T-cell (primary cell): ENCODE results near the gene NSD2. TPM values are rescaled to one million over a fixed set of nuclear protein-coding genes. Genes with fewer than 3 reads are reported as not detected.
"Not testable (repeated sequence)": the region's sequence is repeated elsewhere in the genome, so short reads cannot be mapped to it uniquely, and the experiment has no call there.

ENCODE experiments used
- ATAC-seq, 4 experiments: fragments of 200-7000 bp in 3 of 4; fragments of 150-1000 bp in 1 of 4; cut with Tn5 transposase; replicated peaks in 1 of 4; 1 replicate in 3 of 4; 2 replicates in 1 of 4; pipeline ENCODE4 v1.10.0; 2021; ENCODE audit warnings: moderate library complexity in 3 of 4, mild to moderate bottlenecking in 2 of 4, moderate number of reproducible peaks in 1 of 4
- CTCF ChIA-PET, 2 donors: fragments of 300-600 bp; sonication (Branson Sonifier 250); formaldehyde crosslinking; loops; one replicate each; lab custom pipeline; 2022; ENCODE audit warnings: antibody characterized with exemption in 2 of 2; lab: Charles Lee
- POLR2A ChIA-PET, 2 donors: fragments of 300-600 bp; sonication (Branson Sonifier 250); formaldehyde crosslinking; loops; one replicate each; lab custom pipeline; 2022; ENCODE audit warnings: antibody characterized with exemption in 2 of 2; lab: Charles Lee
- DNase-seq, 35 experiments: peaks; one replicate each; pipeline versions ENCODE4 v3.0.0 to v3.0.0-alpha.2; 2013 to 2023
- H3K27ac ChIP-seq: one replicate; pipeline ENCODE4 v1.5.1; 2013; ENCODE audit warnings: low read length
- H3K27me3 ChIP-seq, 2 experiments: replicated peaks in 1 of 2; 1 replicate in 1 of 2; 2 replicates in 1 of 2; pipeline versions ENCODE4 v1.6.1 to v1.7.0; 2013; ENCODE audit warnings: low read length in 1 of 2, mixed read lengths in 1 of 2; ENCODE audit not compliant: control insufficient read depth in 2 of 2, insufficient read depth in 2 of 2; ENCODE audit errors: extremely low read depth in 1 of 2
- H3K36me3 ChIP-seq, 2 donors: 1 replicate in 1 of 2; 2 replicates in 1 of 2; pipeline versions ENCODE4 v1.6.1 to v1.7.0; 2013; ENCODE audit warnings: low read length in 1 of 2; ENCODE audit not compliant: control insufficient read depth in 2 of 2, insufficient read depth in 1 of 2; ENCODE audit errors: extremely low read depth in 1 of 2
- H3K4me1 ChIP-seq, 2 experiments: 1 replicate in 1 of 2; 2 replicates in 1 of 2; pipeline versions ENCODE4 v1.6.1 to v1.7.0; 2013; ENCODE audit warnings: low read length in 2 of 2, mixed read lengths in 1 of 2; ENCODE audit not compliant: insufficient read depth in 2 of 2, control insufficient read depth in 1 of 2; ENCODE audit errors: extremely low read depth in 1 of 2
- H3K4me3 ChIP-seq, 2 donors: 1 replicate in 1 of 2; 2 replicates in 1 of 2; pipeline versions ENCODE4 v1.5.1 to v1.7.0; 2013; ENCODE audit warnings: mild to moderate bottlenecking in 2 of 2, low read length in 1 of 2, moderate library complexity in 1 of 2; ENCODE audit not compliant: control insufficient read depth in 1 of 2; ENCODE audit errors: extremely low read depth in 1 of 2
- H3K9me3 ChIP-seq: 2 replicates; pipeline ENCODE4 v1.7.0; 2013
- H3K27ac Mint-ChIP-seq, 2 donors: one replicate each; pipeline ENCODE4 v1.8.0; 2020 to 2021; ENCODE audit warnings: mild to moderate bottlenecking in 2 of 2, mixed read lengths in 2 of 2
- H3K27me3 Mint-ChIP-seq, 2 donors: one replicate each; pipeline ENCODE4 v1.8.0; 2021 to 2022; ENCODE audit warnings: mixed read lengths in 2 of 2
- H3K36me3 Mint-ChIP-seq: one replicate; pipeline ENCODE4 v1.8.0; 2021; ENCODE audit warnings: mixed read lengths
- H3K4me1 Mint-ChIP-seq, 3 donors: one replicate each; pipeline ENCODE4 v1.8.0; 2020 to 2022; ENCODE audit warnings: mixed read lengths in 3 of 3, mild to moderate bottlenecking in 1 of 3
- H3K4me3 Mint-ChIP-seq, 3 donors: one replicate each; pipeline ENCODE4 v1.8.0; 2020 to 2022; ENCODE audit warnings: mild to moderate bottlenecking in 3 of 3, mixed read lengths in 3 of 3, moderate library complexity in 3 of 3
- H3K9me3 Mint-ChIP-seq, 3 donors: one replicate each; pipeline ENCODE4 v1.8.0; 2020 to 2022; ENCODE audit warnings: mixed read lengths in 3 of 3
- WGBS: methylation state at CpG from one replicate; pipeline ENCODE4 v1.1.5; 2013; ENCODE audit warnings: missing lambda C conversion rate; ENCODE audit not compliant: insufficient coverage; 5-methylcytosine and 5-hydroxymethylcytosine counted together
- total RNA-seq, 35 experiments: library from RNA in 6 of 35; stranded (reverse) in 6 of 35; fragments of 120-200 nt in 1 of 35; gene quantifications; one replicate each; pipeline versions ENCODE4 v1.2.1 to v1.2.4 and lab custom pipeline; 2013 to 2026

Gene NSD2
- total RNA-seq, 5 donors from 2014 or later (not counting 1 experiment from before 2014, with no cell fraction given): 40.8 to 55.3 (median 48.3) TPM

DNA sequence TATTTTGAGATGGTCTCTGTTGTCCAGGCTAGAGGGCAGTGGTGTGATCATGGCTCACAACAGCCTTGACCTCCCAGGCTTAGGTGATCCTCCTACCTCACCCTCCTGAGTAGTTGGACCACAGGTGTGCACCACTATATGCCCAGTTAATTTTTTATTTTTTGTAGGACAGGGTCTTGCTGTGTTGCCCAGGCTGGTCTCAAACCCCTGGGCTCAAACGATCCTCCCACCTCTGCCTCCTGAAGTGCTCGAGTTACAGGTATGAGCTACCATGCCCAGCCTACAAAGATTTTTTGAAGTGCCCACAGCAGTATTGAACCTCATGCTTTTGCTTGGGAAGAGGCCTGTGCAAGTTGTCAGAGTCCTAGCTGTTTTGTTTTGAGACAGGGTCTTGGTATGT is 31.1 kb downstream of the NSD2 start:
- ChIA-PET POLR2A (no interaction called here), CTCF (interaction anchor here (0.7 to 2.3 kb wide), 2 partner anchors 154 kb away, joined by 3 to 6 read pairs; no protein-coding TSS in a partner anchor)
- DNase-seq: no peak
- Mint-ChIP-seq H3K9me3 (no peaks in the 10 kb centered on the region), H3K36me3 (peaks cover 33% of the 10 kb centered on the region), H3K27me3 (no peaks in the 10 kb centered on the region), H3K27ac (no peak overlapping the region), H3K4me1 (peaks cover 12 to 29% (median 27%) of the 10 kb centered on the region in 3 donors), H3K4me3 (no peak overlapping the region)
- Histone ChIP-seq H3K36me3 (peaks cover 9 to 25% of the 10 kb centered on the region in 2 donors), H3K27me3 (no peaks in the 10 kb centered on the region), H3K27ac (no peak overlapping the region), H3K4me1 (peaks cover 0 to 10% of the 10 kb centered on the region in 2 experiments), H3K9me3 (no peaks in the 10 kb centered on the region), H3K4me3 (no peak overlapping the region)
- ATAC-seq: no peak
- 100% methylated on average over 2 of the region's 2 CpGs for WGBS

- no peaks in the 10 kb centered on the region for H3K27me3 Mint-ChIP-seq
- ATAC-seq (no peak), DNase-seq (no peak)
- no peaks in the 10 kb centered on the region for H3K27me3 ChIP-seq
- peaks cover 0 to 11% of the 10 kb centered on the region in 2 experiments for H3K4me1 ChIP-seq
- CTCF ChIA-PET: interaction anchor here (0.6 to 2.3 kb wide), 2 partner anchors 9 to 155 kb away, joined by 3 to 6 read pairs; no protein-coding TSS in a partner anchor
- 67% methylated on average over 1 of the region's 1 CpG for WGBS
- peaks cover 9 to 25% of the 10 kb centered on the region in 2 donors for H3K36me3 ChIP-seq
- H3K36me3 Mint-ChIP-seq: peaks cover 35% of the 10 kb centered on the region
- no peaks in the 10 kb centered on the region for H3K9me3 Mint-ChIP-seq
- H3K27ac Mint-ChIP-seq: no peak overlapping the region
- no peaks in the 10 kb centered on the region for H3K9me3 ChIP-seq
- H3K4me3 ChIP-seq: no peak overlapping the region
- no peak overlapping the region for H3K4me3 Mint-ChIP-seq
- no peak overlapping the region for H3K27ac ChIP-seq
- POLR2A ChIA-PET: no interaction called here
- H3K4me1 Mint-ChIP-seq: peaks cover 14 to 31% (median 30%) of the 10 kb centered on the region in 3 donors
These were observed 31.8 kb downstream of the NSD2 start for GRCh38 chr4:1903035-1903434.

DNA sequence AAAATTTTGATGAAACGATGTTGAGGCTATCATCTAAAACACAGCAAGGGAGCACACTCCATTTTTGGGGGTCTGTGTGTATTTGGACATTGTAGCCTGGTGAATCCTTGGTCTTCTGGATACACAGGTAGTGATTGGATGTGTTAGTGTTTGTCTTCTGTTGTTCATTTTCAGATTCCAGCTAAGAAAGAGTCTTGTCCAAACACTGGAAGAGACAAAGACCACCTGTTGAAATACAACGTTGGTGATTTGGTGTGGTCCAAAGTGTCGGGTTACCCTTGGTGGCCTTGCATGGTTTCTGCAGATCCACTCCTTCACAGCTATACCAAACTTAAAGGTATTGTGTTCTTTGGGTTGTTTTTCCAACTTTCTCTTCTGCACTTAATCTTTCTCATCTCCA is 32.8 kb downstream of the NSD2 start:
- CTCF ChIA-PET: interaction anchor here in 1 of 2 donors (0.6 kb wide), 2 partner anchors 17 to 46 kb away, joined by 3 to 4 read pairs; no protein-coding TSS in a partner anchor
- POLR2A ChIA-PET: no interaction called here
- Mint-ChIP-seq H3K4me1 (peaks cover 14 to 33% (median 32%) of the 10 kb centered on the region in 3 donors), H3K9me3 (no peaks in the 10 kb centered on the region), H3K4me3 (no peak overlapping the region), H3K36me3 (peaks cover 39% of the 10 kb centered on the region), H3K27me3 (no peaks in the 10 kb centered on the region), H3K27ac (no peak overlapping the region)
- H3K27ac ChIP-seq: no peak overlapping the region
- DNase-seq: no peak
- H3K4me3 ChIP-seq: no peak overlapping the region
- H3K36me3 ChIP-seq: peaks cover 9 to 25% of the 10 kb centered on the region in 2 donors
- H3K4me1 ChIP-seq: peaks cover 0 to 16% of the 10 kb centered on the region in 2 experiments
- H3K9me3 ChIP-seq: no peaks in the 10 kb centered on the region
- H3K27me3 ChIP-seq: no peaks in the 10 kb centered on the region
- 100% methylated on average over 1 of the region's 3 CpGs for WGBS
- no peak for ATAC-seq

- CTCF ChIA-PET: interaction anchor here (0.6 to 1.4 kb wide), 2 partner anchors 58 to 215 kb away, joined by 3 to 5 read pairs; no protein-coding TSS in a partner anchor
- Mint-ChIP-seq H3K9me3 (no peaks in the 10 kb centered on the region), H3K36me3 (peaks cover 36% of the 10 kb centered on the region), H3K27ac (peak overlapping the region in 1 of 2 donors; percentile 62), H3K4me1 (peaks cover 12 to 34% (median 34%) of the 10 kb centered on the region in 3 donors), H3K27me3 (no peaks in the 10 kb centered on the region), H3K4me3 (no peak overlapping the region)
- Histone ChIP-seq H3K4me3 (no peak overlapping the region), H3K36me3 (peaks cover 6 to 16% of the 10 kb centered on the region in 2 donors), H3K4me1 (peaks cover 0 to 12% of the 10 kb centered on the region in 2 experiments), H3K9me3 (no peaks in the 10 kb centered on the region), H3K27me3 (no peaks in the 10 kb centered on the region), H3K27ac (no peak overlapping the region)
- POLR2A ChIA-PET: interaction anchor here in 1 of 2 donors (0.6 kb wide), 1 partner anchor 58 kb away, joined by 5 read pairs; no protein-coding TSS in a partner anchor
- 97% methylated on average over 5 of the region's 7 CpGs for WGBS
- ATAC-seq (no peak), DNase-seq (no peak)
These were observed 36.8 kb downstream of the NSD2 start for GRCh38 chr4:1907848-1908525.

- not testable (repeated sequence) for ATAC-seq, H3K4me3 ChIP-seq, H3K27ac ChIP-seq, H3K27ac Mint-ChIP-seq, H3K9me3 ChIP-seq, H3K9me3 Mint-ChIP-seq, DNase-seq, H3K27me3 Mint-ChIP-seq, H3K27me3 ChIP-seq, H3K4me3 Mint-ChIP-seq
- H3K36me3 ChIP-seq: peaks cover 6 to 15% of the 10 kb centered on the region in 2 donors
- Mint-ChIP-seq H3K36me3 (peaks cover 35% of the 10 kb centered on the region), H3K4me1 (peaks cover 12 to 29% (median 29%) of the 10 kb centered on the region in 3 donors)
- WGBS: no CpG with 5 or more reads among the region's 11 CpGs
- POLR2A ChIA-PET: interaction anchor here in 1 of 2 donors (0.5 kb wide), 1 partner anchor 169 kb away, joined by 3 read pairs; no protein-coding TSS in a partner anchor
- CTCF ChIA-PET: interaction anchor here in 1 of 2 donors (0.6 to 0.9 kb wide), 4 partner anchors 18 to 184 kb away, joined by 3 read pairs; no protein-coding TSS in a partner anchor
- H3K4me1 ChIP-seq: peaks cover 0 to 12% of the 10 kb centered on the region in 2 experiments
These were observed 38.5 kb downstream of the NSD2 start for GRCh38 chr4:1909696-1910095.

GRCh38 chr4:1910643-1911042 is 39.5 kb downstream of the NSD2 start:
- ATAC-seq: no peak
- ChIA-PET POLR2A (no interaction called here), CTCF (no interaction called here)
- DNase-seq: peak in 1 of 35 experiments; percentile 31
- H3K27me3 Mint-ChIP-seq: no peaks in the 10 kb centered on the region
- Histone ChIP-seq H3K27ac (no peak overlapping the region), H3K27me3 (no peaks in the 10 kb centered on the region), H3K9me3 (no peaks in the 10 kb centered on the region), H3K36me3 (peaks cover 6 to 18% of the 10 kb centered on the region in 2 donors), H3K4me1 (peaks cover 0 to 12% of the 10 kb centered on the region in 2 experiments), H3K4me3 (no peak overlapping the region)
- H3K36me3 Mint-ChIP-seq: peaks cover 32% of the 10 kb centered on the region
- 53% methylated on average over 2 of the region's 3 CpGs for WGBS
- H3K4me3 Mint-ChIP-seq: no peak overlapping the region
- H3K9me3 Mint-ChIP-seq: no peaks in the 10 kb centered on the region
- peaks cover 12 to 29% (median 27%) of the 10 kb centered on the region in 3 donors for H3K4me1 Mint-ChIP-seq
- H3K27ac Mint-ChIP-seq: peak overlapping the region in 1 of 2 donors; percentile 11
